GM23338 (cell line): Measurements from ENCODE around the gene DOCK4.

Experiments used
- CREB1 ChIP-seq: fragments of 250-450 bp; sonication (Bioruptor Pico); IDR thresholded peaks from 2 replicates; pipeline ENCODE4 v1.5.0; 2020; ENCODE audit warnings: low read depth, mild to moderate bottlenecking, moderate library complexity
- TF ChIP-seq, protein P1 (sequence below), 2 experiments: fragments of 200-600 bp in 1 of 2; sonication (generic) in 1 of 2; conservative IDR thresholded peaks; 2 replicates each; pipeline versions ENCODE4 v1.5.1 to v1.6.1; 2016 to 2017; ENCODE audit warnings: antibody characterized with exemption in 2 of 2, low read depth in 2 of 2, mild to moderate bottlenecking in 2 of 2, moderate library complexity in 1 of 2

- TF ChIP-seq, protein P1, sequence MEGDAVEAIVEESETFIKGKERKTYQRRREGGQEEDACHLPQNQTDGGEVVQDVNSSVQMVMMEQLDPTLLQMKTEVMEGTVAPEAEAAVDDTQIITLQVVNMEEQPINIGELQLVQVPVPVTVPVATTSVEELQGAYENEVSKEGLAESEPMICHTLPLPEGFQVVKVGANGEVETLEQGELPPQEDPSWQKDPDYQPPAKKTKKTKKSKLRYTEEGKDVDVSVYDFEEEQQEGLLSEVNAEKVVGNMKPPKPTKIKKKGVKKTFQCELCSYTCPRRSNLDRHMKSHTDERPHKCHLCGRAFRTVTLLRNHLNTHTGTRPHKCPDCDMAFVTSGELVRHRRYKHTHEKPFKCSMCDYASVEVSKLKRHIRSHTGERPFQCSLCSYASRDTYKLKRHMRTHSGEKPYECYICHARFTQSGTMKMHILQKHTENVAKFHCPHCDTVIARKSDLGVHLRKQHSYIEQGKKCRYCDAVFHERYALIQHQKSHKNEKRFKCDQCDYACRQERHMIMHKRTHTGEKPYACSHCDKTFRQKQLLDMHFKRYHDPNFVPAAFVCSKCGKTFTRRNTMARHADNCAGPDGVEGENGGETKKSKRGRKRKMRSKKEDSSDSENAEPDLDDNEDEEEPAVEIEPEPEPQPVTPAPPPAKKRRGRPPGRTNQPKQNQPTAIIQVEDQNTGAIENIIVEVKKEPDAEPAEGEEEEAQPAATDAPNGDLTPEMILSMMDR (conservative IDR thresholded peaks at IDR 0.05; ENCODE audit: low read depth in 2 of 2), result no peak
- no peak for TF ChIP-seq CREB1
These were observed 404.9 kb downstream of the DOCK4 start for GRCh38 chr7:111801277-111801676.
